HG02981 (cell line): ENCODE results near the gene SMCR8.
"Not testable (repeated sequence)": the region's sequence is repeated elsewhere in the genome, so short reads cannot be mapped to it uniquely, and the experiment has no call there.

Experiments
- ATAC-seq: cut with Tn5 transposase; IDR thresholded peaks from one replicate; pipeline ENCODE4 v1.9.1; 2021; ENCODE audit warnings: mild to moderate bottlenecking, moderate library complexity; ENCODE audit not compliant: unreplicated experiment

Gene SMCR8, protein sequence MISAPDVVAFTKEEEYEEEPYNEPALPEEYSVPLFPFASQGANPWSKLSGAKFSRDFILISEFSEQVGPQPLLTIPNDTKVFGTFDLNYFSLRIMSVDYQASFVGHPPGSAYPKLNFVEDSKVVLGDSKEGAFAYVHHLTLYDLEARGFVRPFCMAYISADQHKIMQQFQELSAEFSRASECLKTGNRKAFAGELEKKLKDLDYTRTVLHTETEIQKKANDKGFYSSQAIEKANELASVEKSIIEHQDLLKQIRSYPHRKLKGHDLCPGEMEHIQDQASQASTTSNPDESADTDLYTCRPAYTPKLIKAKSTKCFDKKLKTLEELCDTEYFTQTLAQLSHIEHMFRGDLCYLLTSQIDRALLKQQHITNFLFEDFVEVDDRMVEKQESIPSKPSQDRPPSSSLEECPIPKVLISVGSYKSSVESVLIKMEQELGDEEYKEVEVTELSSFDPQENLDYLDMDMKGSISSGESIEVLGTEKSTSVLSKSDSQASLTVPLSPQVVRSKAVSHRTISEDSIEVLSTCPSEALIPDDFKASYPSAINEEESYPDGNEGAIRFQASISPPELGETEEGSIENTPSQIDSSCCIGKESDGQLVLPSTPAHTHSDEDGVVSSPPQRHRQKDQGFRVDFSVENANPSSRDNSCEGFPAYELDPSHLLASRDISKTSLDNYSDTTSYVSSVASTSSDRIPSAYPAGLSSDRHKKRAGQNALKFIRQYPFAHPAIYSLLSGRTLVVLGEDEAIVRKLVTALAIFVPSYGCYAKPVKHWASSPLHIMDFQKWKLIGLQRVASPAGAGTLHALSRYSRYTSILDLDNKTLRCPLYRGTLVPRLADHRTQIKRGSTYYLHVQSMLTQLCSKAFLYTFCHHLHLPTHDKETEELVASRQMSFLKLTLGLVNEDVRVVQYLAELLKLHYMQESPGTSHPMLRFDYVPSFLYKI

GRCh38 chr17:18314731-18315561 is at the start of gene SMCR8, which contains the start of gene TOP3A:
Gene SMCR8 (plus strand): TSS chr17:18315293. CDS start chr17:18315790, 497 bp downstream.
Gene TOP3A (minus strand): TSS chr17:18314994. CDS start chr17:18314778, 216 bp downstream.
- ATAC-seq: peak; percentile 82

GRCh38 chr17:18267366-18267765 is 47.7 kb upstream of the SMCR8 start:
- no peak for ATAC-seq

- no peak for ATAC-seq
These were observed 47.0 kb upstream of the SMCR8 start for GRCh38 chr17:18267927-18268711.

DNA sequence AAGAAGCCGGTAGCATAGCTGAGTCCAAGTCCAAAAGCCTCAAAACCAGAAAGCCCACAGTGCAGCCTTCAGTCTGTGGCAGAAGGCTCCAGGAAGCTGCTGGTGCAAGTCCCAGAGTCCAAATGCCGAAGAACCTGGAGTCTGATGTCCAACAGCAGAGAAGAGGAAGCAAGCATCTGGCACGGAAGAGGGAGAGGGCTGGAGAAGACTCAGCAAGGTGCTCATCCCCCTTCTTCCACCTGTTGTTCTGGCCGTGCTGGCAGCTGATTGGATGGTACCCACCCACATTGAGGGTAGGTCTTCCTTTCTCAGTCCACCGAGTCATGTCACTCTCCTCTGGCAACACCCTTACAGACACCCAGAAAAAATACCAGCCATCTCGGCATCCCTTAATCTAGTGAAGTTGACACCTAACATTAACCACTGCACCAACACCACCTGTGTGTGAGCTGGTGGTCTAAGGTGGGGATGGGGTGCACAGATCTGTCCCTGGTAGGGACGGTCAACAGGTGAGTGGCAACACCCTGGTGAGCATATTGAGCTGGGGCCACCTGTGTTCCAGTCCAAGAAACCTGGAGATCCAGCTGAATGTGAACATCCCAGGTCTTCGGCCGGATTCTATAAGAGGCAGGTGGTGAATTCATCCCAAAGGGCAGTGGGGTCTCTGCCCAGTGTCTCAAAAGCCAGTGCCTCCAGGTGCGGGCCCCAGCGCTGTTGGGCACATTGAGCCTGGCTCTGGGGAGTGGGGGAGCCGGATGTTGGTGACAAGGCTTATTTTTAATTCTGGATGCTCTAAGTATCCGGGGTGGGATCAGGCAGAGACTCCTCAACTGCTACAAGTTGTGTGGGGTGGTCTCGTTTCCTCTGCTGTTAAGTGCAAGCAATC is 44.8 kb upstream of the SMCR8 start:
- no peak for ATAC-seq

- no peak for ATAC-seq
These were observed 38.0 kb upstream of the SMCR8 start for GRCh38 chr17:18277076-18277475.

GRCh38 chr17:18278867-18279266 is 36.2 kb upstream of the SMCR8 start:
- no peak for ATAC-seq

GRCh38 chr17:18280249-18280648 is 34.8 kb upstream of the SMCR8 start:
- no peak for ATAC-seq

DNA sequence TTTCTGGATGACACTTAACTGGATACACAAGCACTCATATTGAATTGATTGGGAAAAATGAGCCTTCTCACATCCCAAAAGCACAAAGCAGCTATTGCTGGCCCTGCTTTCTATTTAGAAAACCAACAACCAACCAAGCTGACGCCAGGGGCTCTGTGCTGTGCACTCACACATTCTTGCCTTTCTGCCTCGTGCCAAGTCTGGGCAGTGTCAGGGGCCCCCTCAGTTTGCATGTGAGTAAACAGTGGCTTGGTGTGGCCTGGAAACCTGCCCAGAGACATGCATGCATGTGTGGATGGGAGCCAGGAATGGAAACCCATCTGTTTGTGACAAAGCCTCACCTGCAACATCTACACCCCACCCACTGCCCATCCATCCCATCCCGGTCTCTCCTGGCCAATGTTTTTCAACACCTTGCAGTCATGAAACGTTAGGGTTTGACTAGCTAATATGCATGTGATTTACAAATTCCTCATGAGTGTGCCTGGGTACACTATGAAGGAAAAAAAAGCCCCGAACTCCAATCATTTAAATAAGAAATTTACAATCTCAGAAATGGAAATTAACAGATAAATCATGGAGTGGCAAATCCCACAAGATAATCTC is 34.2 kb upstream of the SMCR8 start:
- no peak for ATAC-seq

DNA sequence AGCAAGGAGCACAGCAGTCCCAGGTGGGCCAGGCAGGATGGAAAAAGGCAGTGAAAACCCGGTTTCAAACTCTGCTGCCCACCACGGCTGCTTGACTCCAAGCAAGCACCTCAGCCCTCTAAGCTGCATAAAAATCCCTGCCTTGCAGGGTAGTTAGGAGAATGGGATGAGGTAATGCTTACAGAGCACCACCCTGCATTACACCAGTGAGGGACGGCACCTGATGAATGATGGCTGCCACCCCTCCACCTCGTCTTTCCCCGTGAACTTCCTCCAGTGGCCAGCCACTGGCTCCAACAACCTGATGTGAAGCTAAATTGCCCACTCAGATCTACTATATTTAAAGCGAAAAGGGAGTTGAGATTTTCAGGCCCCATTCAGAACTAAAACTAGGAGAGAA is 33.3 kb upstream of the SMCR8 start:
- ATAC-seq: no peak

DNA sequence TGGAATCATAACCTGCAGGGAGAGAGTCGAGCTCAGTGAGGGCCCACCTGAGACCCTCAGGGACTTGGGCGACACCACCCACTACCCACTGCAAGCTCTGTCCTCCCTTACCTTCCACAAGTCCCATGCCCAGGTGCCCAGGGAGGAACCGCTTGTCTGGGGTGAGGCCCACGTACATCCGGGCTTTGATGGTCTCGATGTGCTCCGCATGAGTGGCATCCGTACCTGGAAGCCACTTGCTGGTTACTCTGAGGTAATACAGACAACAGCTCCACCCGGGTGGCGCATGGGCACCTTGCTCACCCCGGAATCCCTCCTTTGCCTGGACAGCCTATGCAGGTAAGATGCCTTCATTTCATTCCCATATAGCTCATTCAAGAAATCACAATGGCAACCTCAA is 29.8 kb upstream of the SMCR8 start:
- ATAC-seq: no peak

DNA sequence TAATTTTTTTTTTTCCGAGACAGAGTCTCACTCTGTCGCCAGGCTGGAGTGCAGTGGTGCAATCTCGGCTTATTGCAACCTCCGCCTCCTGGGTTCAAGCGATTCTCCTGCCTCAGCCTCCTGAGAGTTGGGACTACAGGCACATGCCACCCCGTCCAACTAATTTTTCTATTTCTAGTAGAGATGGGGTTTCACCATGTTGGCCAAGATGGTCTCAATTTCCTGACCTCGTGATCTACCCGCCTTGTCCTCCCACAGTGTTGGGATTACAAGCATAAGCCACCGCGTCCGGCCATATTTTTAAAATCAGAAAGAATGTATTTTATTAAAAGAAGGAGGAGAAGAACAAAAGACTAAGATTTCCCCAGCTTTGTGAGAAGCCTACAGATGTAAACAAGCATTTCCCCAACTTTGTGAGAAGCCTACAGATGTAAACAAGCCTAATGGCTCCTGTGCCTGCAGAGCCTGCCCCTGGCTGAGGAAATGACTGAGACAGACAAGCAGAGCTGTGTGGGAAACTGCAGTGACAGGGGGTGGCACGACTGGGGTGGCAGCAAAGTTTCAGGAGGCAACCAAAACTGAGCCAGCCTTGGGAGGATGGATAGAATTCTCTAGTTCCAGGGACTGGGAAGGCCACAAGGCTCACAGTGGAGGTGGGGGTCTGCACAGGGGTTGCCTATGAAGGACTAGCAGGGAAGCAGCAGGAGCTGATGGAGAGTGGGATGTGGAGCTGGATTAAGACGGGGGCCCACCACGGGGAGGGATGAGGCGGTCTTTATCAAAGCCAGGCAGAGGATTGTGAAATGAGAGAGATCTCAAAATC is 23.2 kb upstream of the SMCR8 start:
- ATAC-seq: no peak

DNA sequence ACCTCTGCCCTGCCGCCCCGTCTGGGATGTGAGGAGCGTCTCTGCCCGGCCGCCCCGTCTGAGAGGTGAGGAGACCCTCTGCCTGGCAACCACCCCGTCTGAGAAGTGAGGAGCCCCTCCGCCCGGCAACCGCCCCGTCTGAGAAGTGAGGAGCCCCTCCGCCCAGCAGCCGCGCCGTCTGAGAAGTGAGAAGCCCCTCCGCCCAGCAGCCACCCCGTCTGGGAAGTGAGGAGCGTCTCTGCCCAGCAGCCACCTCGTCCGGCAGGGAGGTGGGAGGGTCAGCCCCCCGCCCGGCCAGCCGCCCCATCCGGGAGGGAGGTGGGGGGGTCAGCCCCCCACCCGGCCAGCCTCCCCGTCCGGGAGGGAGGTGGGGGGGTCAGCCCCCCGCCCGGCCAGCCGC is 17.0 kb upstream of the SMCR8 start:
- not testable (repeated sequence) for ATAC-seq

GRCh38 chr17:18300725-18301480 is 14.2 kb upstream of the SMCR8 start:
- ATAC-seq: no peak

DNA sequence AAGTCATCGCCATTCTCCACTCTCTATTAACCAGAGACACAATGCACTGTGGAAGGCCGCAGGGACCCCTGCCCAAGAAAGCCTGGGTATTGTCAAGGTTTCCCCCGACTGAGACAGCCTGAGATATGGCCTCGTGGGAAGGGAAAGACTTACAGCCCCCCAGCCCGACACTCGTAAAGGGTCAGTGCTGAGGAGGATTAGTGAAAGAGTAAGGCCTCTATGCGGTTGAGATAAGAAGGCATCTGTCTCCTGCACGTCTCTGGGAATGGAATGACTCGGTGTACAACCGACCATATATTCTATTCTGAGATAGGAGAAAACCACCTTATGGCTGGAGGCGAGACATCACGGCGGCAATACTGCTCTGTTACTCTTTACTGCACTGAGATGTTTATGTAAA is 11.9 kb upstream of the SMCR8 start:
- not testable (repeated sequence) for ATAC-seq

- no peak for ATAC-seq
These were observed 5.9 kb upstream of the SMCR8 start for GRCh38 chr17:18309202-18309601.

DNA sequence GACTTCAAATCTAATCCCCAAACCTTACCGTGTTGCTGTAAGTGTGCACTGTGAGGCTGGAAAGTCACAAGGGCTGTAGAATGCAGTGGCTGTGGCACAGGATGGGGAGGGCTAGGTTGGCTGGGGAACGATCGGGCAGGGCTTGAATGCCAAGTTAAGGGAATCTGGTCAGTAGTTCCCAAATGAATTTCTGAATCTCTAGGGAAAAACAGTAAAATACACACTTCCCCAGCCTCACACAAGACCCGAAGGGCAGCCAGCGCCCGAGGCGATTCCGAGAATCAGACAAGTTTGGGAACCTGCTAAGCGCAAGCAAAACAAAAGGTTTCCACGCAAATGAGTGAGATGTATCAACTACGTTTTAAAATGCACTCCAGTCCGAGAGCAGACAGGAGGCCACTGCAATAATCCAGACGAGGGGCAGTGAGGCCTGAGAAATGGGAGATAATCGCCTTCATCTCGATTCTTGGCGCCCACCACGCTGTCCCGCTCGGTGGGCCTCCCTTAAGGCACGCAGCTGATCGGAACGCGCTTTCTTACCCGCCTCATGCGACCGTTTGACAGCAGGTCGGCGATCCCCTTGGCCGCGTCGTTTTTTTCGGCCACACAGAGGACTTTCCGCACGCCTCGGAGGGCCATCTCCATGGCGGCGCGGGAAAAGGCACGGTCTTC is 898 bp upstream of the SMCR8 start:
- peak; percentile 9 for ATAC-seq

- no peak for ATAC-seq
These were observed 449 bp downstream of the SMCR8 start for GRCh38 chr17:18315562-18315922.
